HFFc6 (cell line): Measurements from ENCODE around the gene SKIL. TPM values are rescaled to one million over a fixed set of nuclear protein-coding genes. Genes with fewer than 3 reads are reported as not detected.

Experiments
- DNase-seq: peaks from one replicate; pipeline ENCODE4 v3.0.0-alpha.2; 2018
- H3K27ac Mint-ChIP-seq: 2 replicates; pipeline ENCODE4 v1.8.0; 2020; ENCODE audit warnings: mild to moderate bottlenecking, mixed read lengths
- H3K27me3 Mint-ChIP-seq: 2 replicates; pipeline ENCODE4 v1.8.0; 2021; ENCODE audit warnings: mild to moderate bottlenecking, moderate library complexity, mixed read lengths; ENCODE audit not compliant: insufficient read depth
- H3K36me3 Mint-ChIP-seq: 2 replicates; pipeline ENCODE4 v1.8.0; 2021; ENCODE audit warnings: low read depth, mixed read lengths
- H3K4me1 Mint-ChIP-seq: 2 replicates; pipeline ENCODE4 v1.8.0; 2020; ENCODE audit warnings: low read depth, mixed read lengths
- H3K4me3 Mint-ChIP-seq: 2 replicates; pipeline ENCODE4 v1.8.0; 2020; ENCODE audit warnings: mild to moderate bottlenecking, moderate library complexity, mixed read lengths
- H3K9me3 Mint-ChIP-seq: 2 replicates; pipeline ENCODE4 v1.8.0; 2020; ENCODE audit warnings: mild to moderate bottlenecking, mixed read lengths
- total RNA-seq, 6 experiments: library from RNA; stranded (reverse); fragmentation: NEBNext Ultra II Directional; extraction: Animal tissue kit (Norgen Biotek cat#: 25700); gene quantifications; 2 replicates in 1 of 6; 3 replicates in 5 of 6; pipeline ENCODE4 v1.2.3, GENCODE V29; 2021
- TF ChIP-seq, protein P1 (sequence below): fragments of 200-600 bp; sonication (generic); IDR thresholded peaks from 2 replicates; pipeline ENCODE4 v1.5.0; 2021; ENCODE audit warnings: antibody characterized with exemption, mild to moderate bottlenecking

SKIL gene
- total RNA-seq, 6 experiments from 2014 or later = 44.6 to 61.3 (median 49.9) TPM

DNA sequence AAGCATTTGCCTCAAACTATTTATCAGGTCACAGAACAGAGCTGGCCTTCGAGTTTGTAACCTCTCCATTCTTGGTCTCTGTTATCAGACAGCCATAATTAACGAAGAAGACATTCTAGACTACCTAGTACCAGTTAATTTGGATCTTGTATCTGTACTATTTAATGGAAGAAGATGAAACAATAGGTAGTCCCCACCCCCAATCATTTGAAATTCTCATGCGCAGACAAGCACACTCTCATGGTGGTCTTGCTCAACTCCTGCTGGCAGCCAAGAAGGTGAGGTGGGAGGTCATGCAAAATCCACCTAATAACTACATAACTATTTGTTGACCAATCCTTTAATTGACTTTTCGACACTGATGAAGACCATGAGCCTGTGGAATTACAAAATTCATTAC is 2.8 kb upstream of the SKIL start:
- no peak overlapping the region for H3K4me3 Mint-ChIP-seq
- TF ChIP-seq, protein P1, sequence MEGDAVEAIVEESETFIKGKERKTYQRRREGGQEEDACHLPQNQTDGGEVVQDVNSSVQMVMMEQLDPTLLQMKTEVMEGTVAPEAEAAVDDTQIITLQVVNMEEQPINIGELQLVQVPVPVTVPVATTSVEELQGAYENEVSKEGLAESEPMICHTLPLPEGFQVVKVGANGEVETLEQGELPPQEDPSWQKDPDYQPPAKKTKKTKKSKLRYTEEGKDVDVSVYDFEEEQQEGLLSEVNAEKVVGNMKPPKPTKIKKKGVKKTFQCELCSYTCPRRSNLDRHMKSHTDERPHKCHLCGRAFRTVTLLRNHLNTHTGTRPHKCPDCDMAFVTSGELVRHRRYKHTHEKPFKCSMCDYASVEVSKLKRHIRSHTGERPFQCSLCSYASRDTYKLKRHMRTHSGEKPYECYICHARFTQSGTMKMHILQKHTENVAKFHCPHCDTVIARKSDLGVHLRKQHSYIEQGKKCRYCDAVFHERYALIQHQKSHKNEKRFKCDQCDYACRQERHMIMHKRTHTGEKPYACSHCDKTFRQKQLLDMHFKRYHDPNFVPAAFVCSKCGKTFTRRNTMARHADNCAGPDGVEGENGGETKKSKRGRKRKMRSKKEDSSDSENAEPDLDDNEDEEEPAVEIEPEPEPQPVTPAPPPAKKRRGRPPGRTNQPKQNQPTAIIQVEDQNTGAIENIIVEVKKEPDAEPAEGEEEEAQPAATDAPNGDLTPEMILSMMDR = no peak
- no peaks in the 10 kb centered on the region for H3K9me3 Mint-ChIP-seq
- no peak for DNase-seq
- H3K4me1 Mint-ChIP-seq = peaks cover 51% of the 10 kb centered on the region
- H3K27me3 Mint-ChIP-seq = no peaks in the 10 kb centered on the region; the same call in none of the 2 replicates
- H3K27ac Mint-ChIP-seq = no peak overlapping the region
- no peaks in the 10 kb centered on the region; the same call in 1 of the 2 replicates for H3K36me3 Mint-ChIP-seq

DNA sequence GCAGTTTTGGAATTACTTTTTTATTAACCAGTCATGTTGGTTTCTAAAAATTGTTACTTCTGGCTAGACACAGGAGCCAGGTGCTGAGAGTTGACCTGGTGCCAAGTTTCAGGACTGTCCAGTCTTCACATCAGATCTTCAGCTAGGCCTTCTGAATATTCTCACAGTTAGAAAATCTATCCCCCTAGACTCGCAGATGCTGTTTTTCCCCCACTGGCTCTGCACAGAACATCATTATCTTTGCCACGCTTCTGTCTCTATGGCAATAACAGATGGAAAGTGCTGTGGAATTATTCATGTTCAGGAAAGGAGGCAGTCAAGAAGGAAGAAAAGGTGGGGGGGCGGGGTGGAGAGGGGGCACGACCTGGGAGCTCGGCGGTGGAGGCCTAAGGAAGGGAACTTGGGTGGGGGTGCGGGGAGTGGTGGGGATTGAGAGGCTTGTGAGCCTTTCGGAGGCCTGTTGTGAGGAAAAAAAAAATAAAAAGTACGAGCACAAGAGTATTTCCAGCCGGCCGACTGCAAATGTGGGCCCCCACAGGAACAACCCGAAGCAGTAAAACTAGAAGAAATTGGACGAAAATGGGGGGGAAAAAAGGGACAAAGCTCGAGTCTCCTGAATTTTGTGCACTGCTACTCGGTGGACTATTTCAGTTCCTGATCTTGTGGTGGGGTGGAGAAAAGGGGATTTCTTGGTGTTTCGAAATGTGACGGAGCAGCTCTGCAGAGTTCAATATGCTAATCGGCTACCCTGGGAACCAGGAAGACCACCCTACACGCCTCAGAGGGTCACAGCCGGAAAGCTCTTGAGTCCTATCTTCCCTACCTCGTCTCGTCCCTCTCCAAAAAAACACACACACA is 1.5 kb upstream of the SKIL start:
- Mint-ChIP-seq H3K27ac (peak overlapping the region; percentile 93), H3K4me3 (peak overlapping the region; percentile 91), H3K9me3 (no peaks in the 10 kb centered on the region), H3K27me3 (no peaks in the 10 kb centered on the region; the same call in 1 of the 2 replicates), H3K4me1 (peaks cover 60% of the 10 kb centered on the region), H3K36me3 (peaks cover 11% of the 10 kb centered on the region)
- peak; percentile 38 for DNase-seq
- TF ChIP-seq, protein P1 = no peak

DNA sequence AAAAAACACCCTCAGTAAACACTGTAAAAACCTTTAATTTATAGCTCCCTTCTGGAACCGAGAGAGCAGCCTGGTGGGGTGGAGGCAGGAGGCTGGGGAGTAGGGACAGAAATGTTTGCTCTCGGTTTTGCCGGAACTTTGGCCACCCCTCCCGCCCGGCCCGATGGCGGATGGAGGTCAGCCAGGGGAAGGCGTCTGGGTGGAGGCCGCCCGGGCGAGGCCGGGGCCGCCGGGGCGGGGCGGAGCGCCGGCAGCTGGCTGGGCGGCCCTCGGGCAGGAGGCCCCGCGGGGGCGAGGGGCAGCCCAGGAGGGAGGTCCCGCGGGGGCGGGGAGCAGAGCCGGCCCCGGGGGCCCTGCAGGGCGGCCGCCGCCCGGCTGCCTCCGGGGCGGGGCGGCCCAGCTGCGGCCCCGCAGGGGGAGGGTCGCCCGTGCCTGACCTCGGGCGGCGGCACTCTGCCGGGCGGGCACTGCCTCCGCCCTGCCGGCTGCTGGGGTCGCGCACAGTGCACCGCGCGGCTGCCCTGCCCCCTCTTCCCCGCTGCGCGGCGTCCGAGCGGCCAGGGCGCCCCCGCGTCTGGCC is 829 bp upstream of the SKIL start:
- H3K9me3 Mint-ChIP-seq = no peaks in the 10 kb centered on the region
- TF ChIP-seq, protein P1 = no peak
- no peaks in the 10 kb centered on the region; the same call in 1 of the 2 replicates for H3K27me3 Mint-ChIP-seq
- H3K36me3 Mint-ChIP-seq = peaks cover 18% of the 10 kb centered on the region
- H3K27ac Mint-ChIP-seq = peak overlapping the region; percentile 93
- peak; percentile 64 for DNase-seq
- peak overlapping the region; percentile 91 for H3K4me3 Mint-ChIP-seq
- peaks cover 64% of the 10 kb centered on the region for H3K4me1 Mint-ChIP-seq

DNA sequence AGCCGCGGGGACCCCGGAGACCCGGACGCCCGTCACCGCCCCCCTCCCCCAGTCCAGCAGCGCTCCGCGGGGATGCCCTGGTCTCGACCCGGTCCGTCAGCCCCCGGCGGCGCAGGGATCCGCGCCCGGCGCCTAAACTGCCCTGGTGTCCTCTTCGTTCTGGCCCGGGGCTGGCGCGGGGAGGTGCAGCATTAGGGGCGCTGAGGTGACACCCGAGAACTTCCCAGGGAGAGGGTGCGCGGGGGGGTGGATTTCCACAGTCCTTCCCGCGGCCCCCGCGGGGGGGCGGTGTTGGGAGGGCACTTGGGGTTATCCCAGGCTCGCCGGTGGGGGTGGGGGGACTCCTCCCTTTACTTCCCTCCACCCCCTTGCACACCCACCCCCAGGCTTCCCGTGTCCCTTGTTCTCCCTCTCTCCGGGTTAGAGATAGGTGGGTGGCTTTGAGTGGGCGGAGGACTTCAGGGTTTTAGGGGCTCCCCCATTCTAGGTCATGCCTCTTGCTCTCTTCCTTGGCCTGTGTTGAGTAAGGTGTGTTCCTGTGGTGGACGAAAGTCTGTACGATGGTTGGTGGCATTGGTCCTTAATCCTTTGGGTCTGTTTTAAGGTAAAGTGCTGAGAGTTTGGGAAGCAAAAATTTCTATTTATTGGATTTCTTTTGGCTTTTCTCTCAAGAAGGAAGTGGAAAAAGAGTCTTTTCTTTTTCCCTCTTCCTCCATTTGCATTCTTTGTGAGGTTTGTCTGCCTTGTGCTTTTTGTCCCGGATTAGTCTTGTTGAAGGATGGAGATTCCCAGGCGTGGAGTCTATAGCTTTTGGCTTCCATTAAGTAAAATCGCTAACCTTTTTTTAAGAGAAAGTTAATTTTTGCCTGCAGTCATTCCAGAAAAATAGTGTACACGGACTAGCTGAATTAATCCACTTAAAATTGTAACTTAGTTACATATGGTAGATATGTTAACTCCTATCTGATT is 811 bp downstream of the SKIL start:
- DNase-seq = peak; percentile 48
- Mint-ChIP-seq H3K4me1 (peaks cover 77% of the 10 kb centered on the region), H3K27me3 (no peaks in the 10 kb centered on the region; the same call in 1 of the 2 replicates), H3K36me3 (peaks cover 26% of the 10 kb centered on the region), H3K27ac (peak overlapping the region; percentile 91), H3K4me3 (peak overlapping the region; percentile 97), H3K9me3 (no peaks in the 10 kb centered on the region)
- TF ChIP-seq, protein P1 = peak; percentile 72

DNA sequence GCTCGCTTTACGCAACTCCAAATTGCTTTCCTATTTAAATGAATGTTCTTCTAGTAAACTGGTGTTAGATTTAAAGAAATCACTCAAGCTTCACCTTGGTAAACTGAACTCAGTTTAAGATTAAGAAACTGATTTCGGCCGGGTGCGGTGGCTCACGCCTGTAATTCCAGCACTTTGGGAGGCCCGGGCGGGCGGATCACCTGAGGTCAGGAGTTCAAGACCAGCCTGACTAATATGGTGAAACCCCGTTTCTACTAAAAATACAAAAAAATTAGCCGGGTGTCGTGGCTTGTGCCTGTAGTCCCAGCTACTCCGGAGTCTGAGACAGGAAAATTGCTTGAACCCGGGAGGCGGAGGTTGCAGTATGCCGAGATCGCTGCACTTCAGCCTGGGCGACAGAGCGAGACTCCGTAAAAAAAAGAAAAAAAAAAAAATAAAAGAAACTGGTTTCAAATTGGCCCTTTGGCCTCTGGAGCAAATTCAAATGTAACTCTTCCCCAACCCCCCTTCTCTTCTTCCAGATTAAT is 1.7 kb downstream of the SKIL start:
- TF ChIP-seq, protein P1 = no peak
- H3K4me1 Mint-ChIP-seq = peaks cover 78% of the 10 kb centered on the region
- no peaks in the 10 kb centered on the region; the same call in 1 of the 2 replicates for H3K27me3 Mint-ChIP-seq
- H3K27ac Mint-ChIP-seq = peak overlapping the region; percentile 91
- peaks cover 35% of the 10 kb centered on the region for H3K36me3 Mint-ChIP-seq
- H3K9me3 Mint-ChIP-seq = no peaks in the 10 kb centered on the region
- H3K4me3 Mint-ChIP-seq = peak overlapping the region; percentile 97
- no peak for DNase-seq
